A549 (cell line): ENCODE data around the gene CCDC183.

Experiments used
- CHD4 ChIP-seq: fragments of 200-600 bp; sonication (generic); IDR thresholded peaks from 2 replicates; pipeline ENCODE4 v1.6.1; 2016; ENCODE audit warnings: antibody characterized with exemption, mild to moderate bottlenecking, borderline replicate concordance
- CTCF ChIP-seq: fragments of >200 bp; sonication (Bioruptor Twin); formaldehyde crosslinking; IDR thresholded peaks from 3 replicates; pipeline ENCODE4 v1.5.1; 2016
- EP300 ChIP-seq, 2 experiments: fragments of >200 bp; sonication (Bioruptor Twin); formaldehyde crosslinking; IDR thresholded peaks; 2 replicates in 1 of 2; 3 replicates in 1 of 2; pipeline ENCODE4 v1.6.1; 2016 to 2017
- GATA3 ChIP-seq: IDR thresholded peaks from 2 replicates; pipeline ENCODE4 v1.6.1; 2012; ENCODE audit warnings: borderline replicate concordance
- MYC ChIP-seq: IDR thresholded peaks from 2 replicates; pipeline ENCODE4 v1.6.1; 2012; ENCODE audit warnings: mild to moderate bottlenecking, inconsistent platforms, low read length, improper control_type of control experiment, borderline replicate concordance
- PBX3 ChIP-seq: IDR thresholded peaks from 2 replicates; pipeline ENCODE4 v1.6.1; 2012
- POLR2A ChIP-seq: IDR thresholded peaks from 2 replicates; pipeline ENCODE4 v1.6.1; 2012; ENCODE audit warnings: mild to moderate bottlenecking, low read length
- ZSCAN20 ChIP-seq: fragments of 250-450 bp; sonication (Bioruptor Pico); IDR thresholded peaks from 2 replicates; pipeline ENCODE4 v1.8.0; 2022; ENCODE audit warnings: mild to moderate bottlenecking, moderate library complexity

- no peak for TF ChIP-seq PBX3
- TF ChIP-seq POLR2A: no peak
- no peak for TF ChIP-seq MYC
- no peak for TF ChIP-seq GATA3
- TF ChIP-seq EP300 (IDR thresholded peaks at IDR 0.05): no peak
- TF ChIP-seq CTCF: no peak
- TF ChIP-seq CHD4: no peak
- no peak for TF ChIP-seq ZSCAN20 (CRISPR knock-in tag)
These were observed 16.3 kb upstream of the CCDC183 start for GRCh38 chr9:136779808-136780207.
